ENCODE data around the gene PUM1.

The PUM1 gene

DNA sequence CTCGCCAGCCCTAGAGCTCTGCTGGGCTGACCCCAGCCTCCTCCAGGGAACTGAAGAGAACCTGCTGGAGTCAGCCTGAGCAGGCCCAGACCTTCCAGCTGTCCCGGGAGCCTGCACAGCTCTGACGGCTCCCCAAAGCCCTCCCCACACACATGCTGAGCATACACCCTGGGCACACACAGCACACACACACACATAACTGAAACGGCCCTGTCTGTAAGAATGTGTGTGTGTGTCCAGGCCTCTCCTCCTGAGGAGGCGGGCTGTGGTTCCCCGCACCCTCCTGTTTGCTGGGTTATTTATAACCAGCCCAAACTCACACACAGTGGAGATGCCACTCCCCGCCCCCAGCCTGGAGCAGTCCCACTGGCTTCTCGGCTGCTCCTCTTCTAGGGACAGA lies 177.1 kb downstream of the PUM1 start:
- DNase-seq: no peak

DNA sequence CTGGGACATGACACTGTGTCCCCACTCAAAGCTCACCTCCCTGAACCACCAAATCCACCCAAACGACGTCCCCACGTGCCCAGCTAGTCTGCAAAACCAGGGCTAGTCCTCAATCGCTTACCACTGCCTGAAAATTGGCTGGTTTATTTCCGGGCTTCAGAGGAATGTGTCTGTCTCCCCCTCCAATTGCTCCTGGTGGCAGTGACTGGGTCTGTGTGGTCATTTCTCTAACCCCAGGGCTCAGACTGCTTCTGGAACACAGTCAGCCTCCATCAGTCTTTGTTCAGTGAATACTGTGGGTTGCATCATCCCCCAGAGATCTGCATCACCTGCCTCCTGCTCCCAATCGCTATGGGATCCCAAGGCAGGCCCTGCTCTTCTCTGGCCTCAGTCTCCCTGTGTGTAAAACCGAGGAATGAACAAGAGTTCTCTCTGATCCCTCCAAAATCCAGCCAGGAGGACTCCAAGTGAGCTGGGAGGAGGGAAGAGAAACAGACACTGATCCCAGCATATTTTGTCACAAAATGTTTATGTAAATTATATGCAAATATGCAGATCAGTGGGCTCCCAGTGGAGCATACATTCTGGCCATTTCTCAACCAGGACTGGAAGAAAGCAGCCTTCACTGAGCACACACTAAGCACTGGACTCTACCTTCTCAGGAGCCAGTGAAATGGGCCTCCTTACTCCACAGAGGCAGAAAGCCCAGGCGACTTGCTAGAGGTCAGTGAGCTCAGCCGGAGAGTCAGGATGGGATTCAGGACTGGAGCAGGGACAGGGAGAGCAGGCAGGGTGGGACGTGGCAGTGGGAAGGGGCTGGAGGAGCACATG lies 177.8 kb downstream of the PUM1 start:
- no peak for DNase-seq

DNA sequence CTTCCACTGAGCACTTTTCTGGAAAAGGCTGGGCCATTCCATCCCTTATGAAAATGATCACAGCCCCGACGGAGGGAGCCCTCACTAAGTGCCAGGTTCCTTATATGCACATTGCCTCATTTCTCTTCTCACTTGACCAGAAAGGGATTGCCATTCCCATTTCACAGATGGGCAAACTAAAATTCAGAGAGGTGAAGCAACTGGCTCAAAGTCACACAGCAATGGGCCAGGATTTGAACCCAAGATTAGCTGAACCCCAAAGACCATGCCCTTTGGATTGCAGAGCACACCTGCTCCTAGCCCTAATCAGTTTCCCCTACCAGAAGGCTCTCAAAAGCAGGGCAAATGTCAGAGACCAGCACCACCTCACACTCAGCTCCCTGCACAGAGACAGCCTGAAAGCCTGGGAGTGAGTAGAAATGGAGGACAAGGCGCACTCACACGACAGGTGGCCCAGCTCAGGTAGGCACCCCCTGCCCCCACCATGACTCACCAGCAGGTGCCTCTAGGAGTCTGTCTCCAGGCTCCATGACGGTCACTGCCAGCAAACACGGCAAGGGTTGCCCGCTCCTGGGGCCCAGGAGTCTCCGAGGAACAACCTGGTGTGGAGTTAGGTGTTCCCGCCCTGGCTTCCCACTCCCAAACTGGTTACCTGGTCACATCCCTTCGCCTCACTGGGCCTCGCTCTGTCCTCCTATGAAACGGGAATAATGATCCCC lies 178.6 kb downstream of the PUM1 start:
- no peak for DNase-seq

- DNase-seq: no peak
Observed at GRCh38 chr1:30885570-30886522, 179.7 kb downstream of the PUM1 start.

DNA sequence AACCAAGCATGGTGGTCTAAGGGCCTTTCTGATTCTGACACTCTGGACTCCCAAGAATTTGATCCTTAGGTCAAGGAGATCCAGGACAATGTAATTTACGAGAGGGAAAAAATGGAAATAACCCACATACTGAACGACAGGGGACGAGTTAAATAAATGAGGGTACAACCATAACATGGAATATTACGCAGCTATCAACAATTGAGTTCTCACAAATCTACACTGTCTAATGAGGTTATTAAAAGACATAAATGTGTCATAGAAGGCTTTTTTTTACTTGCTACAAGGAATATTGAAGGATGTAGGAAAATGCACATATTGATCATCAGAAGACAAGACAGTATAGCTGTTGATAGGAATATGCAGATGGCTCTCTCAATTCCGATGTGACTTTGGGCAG lies 180.8 kb downstream of the PUM1 start:
- DNase-seq: no peak

DNA sequence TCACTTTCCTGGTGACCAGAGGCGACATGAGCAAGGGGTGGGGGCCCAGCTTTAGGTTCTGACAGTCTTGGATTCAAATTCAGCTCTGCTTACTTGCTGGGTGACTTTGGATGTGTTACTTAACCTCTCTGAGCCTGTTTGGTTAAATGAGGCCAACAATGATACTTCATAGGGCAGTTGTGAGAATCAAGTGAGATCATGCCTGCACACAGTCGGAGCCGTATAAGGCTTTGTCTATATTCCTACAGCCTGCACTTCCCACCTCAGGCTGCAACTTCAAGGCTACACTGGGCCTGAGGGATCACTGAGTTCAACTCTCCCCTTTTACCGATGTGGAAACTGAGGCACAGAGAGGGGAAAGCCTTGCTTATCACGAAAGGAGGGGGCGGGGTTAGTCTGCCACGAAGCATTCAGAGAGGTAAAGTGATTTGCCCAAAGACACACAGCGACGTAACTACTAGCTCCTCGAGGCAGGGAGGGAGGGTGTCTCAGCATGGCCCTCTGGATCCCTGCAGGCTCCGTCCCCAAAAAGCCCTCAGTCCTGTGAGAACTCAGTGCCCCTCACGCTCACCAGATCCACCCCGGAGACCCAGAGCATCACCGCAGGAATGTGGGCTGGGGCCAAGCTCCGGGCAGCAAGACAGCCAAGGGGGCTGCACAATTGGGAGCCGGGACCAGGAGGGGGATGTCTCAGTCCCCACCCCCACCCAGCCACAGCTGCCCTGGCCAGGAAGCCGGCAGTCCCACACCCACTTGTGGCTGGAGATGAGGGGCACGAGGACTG lies 181.9 kb downstream of the PUM1 start:
- DNase-seq: no peak

- no peak for DNase-seq
Observed at GRCh38 chr1:30882678-30883388, 182.7 kb downstream of the PUM1 start.
